Uterus (tissue), 2 donors: Measurements from ENCODE around the gene CACNG5.

Experiments used
- CTCF ChIP-seq, 4 experiments: fragments of 200-600 bp in 2 of 4; fragments of 450-650 bp in 2 of 4; sonication (generic) in 2 of 4; IDR thresholded peaks; one replicate each; pipeline ENCODE4 v1.5.1; 2016 to 2019; ENCODE audit warnings: antibody characterized with exemption in 4 of 4, mild to moderate bottlenecking in 2 of 4, moderate library complexity in 1 of 4
- POLR2A ChIP-seq, 2 donors: fragments of 450-650 bp; IDR thresholded peaks; one replicate each; pipeline ENCODE4 v1.6.1; 2016; ENCODE audit warnings: antibody characterized with exemption in 2 of 2, mild to moderate bottlenecking in 1 of 2, moderate library complexity in 1 of 2

GRCh38 chr17:66904760-66905624 lies 70.1 kb downstream of the CACNG5 start:
- no peak for TF ChIP-seq CTCF (IDR thresholded peaks at IDR 0.05)
- TF ChIP-seq POLR2A (IDR thresholded peaks at IDR 0.05): no peak
